Small intestine (tissue), 7 donors: ENCODE results near the gene CLTC. TPM values are rescaled to one million over a fixed set of nuclear protein-coding genes. Genes with fewer than 3 reads are reported as not detected.
A peak's percentile ranks its signal among the peaks of the same experiment; 100 is the strongest.

Experiments
- DNase-seq, 2 donors: peaks; one replicate each; pipeline versions ENCODE4 v3.0.0 to v3.0.0-alpha.2; 2013
- FAIRE-seq: peaks from 2 replicates; lab custom pipeline; 2012; peaks lifted over from hg19 to GRCh38; lab: Jason Lieb, UNC
- H3K27ac ChIP-seq, 3 donors: one replicate each; pipeline ENCODE4 v1.5.1; 2013; ENCODE audit warnings: low read length in 2 of 3, mild to moderate bottlenecking in 2 of 3, control low read depth in 1 of 3, inconsistent platforms in 1 of 3, low read depth in 1 of 3, moderate library complexity in 1 of 3
- H3K27me3 ChIP-seq, 3 donors: one replicate each; pipeline ENCODE4 v1.6.1; 2013; ENCODE audit warnings: low read length in 3 of 3, inconsistent platforms in 1 of 3; ENCODE audit not compliant: control insufficient read depth in 3 of 3, insufficient read depth in 3 of 3
- H3K36me3 ChIP-seq, 3 donors: one replicate each; pipeline ENCODE4 v1.6.1; 2013; ENCODE audit warnings: low read length in 3 of 3, inconsistent platforms in 1 of 3, low read depth in 1 of 3, mild to moderate bottlenecking in 1 of 3, moderate library complexity in 1 of 3; ENCODE audit not compliant: control insufficient read depth in 3 of 3, insufficient read depth in 2 of 3
- H3K4me1 ChIP-seq, 3 donors: one replicate each; pipeline ENCODE4 v1.6.1; 2013; ENCODE audit warnings: low read length in 2 of 3, inconsistent platforms in 1 of 3, low read depth in 1 of 3, mild to moderate bottlenecking in 1 of 3, moderate library complexity in 1 of 3; ENCODE audit not compliant: control insufficient read depth in 3 of 3, insufficient read depth in 2 of 3
- H3K4me3 ChIP-seq, 3 donors: one replicate each; pipeline ENCODE4 v1.5.1; 2013; ENCODE audit warnings: low read length in 3 of 3, control low read depth in 1 of 3, inconsistent platforms in 1 of 3, low read depth in 1 of 3, mild to moderate bottlenecking in 1 of 3, moderate library complexity in 1 of 3
- H3K9me3 ChIP-seq, 2 donors: one replicate each; pipeline ENCODE4 v1.6.1; 2013; ENCODE audit warnings: low read depth in 1 of 2, low read length in 1 of 2; ENCODE audit not compliant: control insufficient read depth in 2 of 2, insufficient read depth in 1 of 2
- WGBS, 3 donors: extraction: QIAGEN DNeasy Blood & Tissue Kit; methylation state at CpG; one replicate each; pipeline ENCODE4 v1.1.7; 2013; 5-methylcytosine and 5-hydroxymethylcytosine counted together
- polyA plus RNA-seq, 4 donors: library from polyadenylated mRNA; stranded (reverse) in 3 of 4; unstranded in 1 of 4; fragments of 200-250 nt in 3 of 4; fragments of 120-200 nt in 1 of 4; gene quantifications; one replicate each; pipeline versions ENCODE4 v1.2.1 to v1.2.3, GENCODE V29; 2013
- donor health status: healthy with polysubstance abuse.
- donor health status: control.
- donor health status: control.
- donor health status: Bipolar disorder and iron deficiency.
- donor health status: healthy.

The CLTC gene
- polyA plus RNA-seq, 4 donors = 60.4 to 175 (median 79.6) TPM

DNA sequence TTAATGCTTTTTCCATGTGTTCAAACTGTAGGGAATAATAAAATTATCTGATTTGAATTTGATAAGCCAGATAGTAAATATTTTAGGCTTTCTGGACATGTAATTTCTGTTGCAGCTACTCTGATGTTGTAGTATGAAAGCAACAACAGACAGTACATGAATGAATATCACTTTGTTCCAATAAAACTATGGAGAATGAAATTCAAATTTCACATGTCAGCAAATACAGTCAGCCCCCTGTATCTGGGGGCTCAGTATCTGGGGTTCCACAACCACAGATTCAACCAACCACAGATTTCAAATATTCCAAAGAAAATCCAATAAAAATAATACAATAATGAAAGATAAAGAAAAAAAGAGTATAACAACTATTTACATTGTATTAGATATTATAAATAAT is 8.2 kb upstream of the CLTC start:
- H3K27me3 ChIP-seq = no peaks in the 10 kb centered on the region
- FAIRE-seq = no peak
- H3K27ac ChIP-seq = no peak overlapping the region

DNA sequence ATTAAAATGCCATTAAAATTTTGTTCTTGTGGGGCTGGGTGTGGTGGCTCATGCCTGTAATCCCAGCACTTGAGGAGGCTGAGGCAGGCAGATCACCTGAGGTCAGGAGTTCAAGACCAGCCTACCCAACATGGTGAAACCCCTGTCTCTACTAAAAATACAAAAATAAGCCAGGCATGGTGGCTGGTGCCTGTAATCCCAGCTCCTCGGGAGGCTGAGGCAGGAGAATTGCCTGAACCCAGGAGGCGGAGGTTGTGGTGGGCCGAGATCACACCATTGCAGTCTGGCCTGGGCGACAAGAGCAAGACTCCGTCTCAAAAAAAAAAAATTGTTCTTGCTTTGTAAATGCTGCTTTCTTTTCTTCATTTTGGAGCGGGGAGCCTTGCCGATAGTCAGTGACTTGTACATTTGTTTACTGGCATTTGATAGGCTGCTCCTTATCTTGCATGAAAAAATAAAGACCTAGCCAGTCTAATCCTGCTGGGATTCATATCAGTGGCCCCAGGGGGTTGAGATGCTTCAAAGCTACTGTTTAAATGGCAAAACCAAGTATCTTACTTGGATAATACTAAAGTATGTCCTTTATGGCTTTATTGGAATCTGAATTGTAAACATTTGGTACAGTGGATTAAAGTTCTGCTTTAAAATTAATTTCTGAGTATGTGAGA is 3.3 kb upstream of the CLTC start:
- H3K9me3 ChIP-seq = no peaks in the 10 kb centered on the region
- WGBS, 3 donors = 94 to 97% (median 95%) methylated on average over 7 of the region's 7 CpGs
- no peak overlapping the region for H3K27ac ChIP-seq
- FAIRE-seq (no peak), DNase-seq (no peak)
- H3K36me3 ChIP-seq = no peaks in the 10 kb centered on the region
- no peaks in the 10 kb centered on the region for H3K27me3 ChIP-seq
- H3K4me3 ChIP-seq = no peak overlapping the region
- H3K4me1 ChIP-seq = peaks cover 0 to 12% (median 0%) of the 10 kb centered on the region in 3 donors

More for the DNA sequence above, 8.2 kb upstream of the CLTC start:
- Histone ChIP-seq H3K36me3 (peaks cover 2 to 7% (median 3%) of the 10 kb centered on the region in 3 donors), H3K4me3 (no peak overlapping the region), H3K9me3 (no peaks in the 10 kb centered on the region), H3K4me1 (peaks cover 0 to 2% (median 0%) of the 10 kb centered on the region in 3 donors)
- no peak for DNase-seq

DNA sequence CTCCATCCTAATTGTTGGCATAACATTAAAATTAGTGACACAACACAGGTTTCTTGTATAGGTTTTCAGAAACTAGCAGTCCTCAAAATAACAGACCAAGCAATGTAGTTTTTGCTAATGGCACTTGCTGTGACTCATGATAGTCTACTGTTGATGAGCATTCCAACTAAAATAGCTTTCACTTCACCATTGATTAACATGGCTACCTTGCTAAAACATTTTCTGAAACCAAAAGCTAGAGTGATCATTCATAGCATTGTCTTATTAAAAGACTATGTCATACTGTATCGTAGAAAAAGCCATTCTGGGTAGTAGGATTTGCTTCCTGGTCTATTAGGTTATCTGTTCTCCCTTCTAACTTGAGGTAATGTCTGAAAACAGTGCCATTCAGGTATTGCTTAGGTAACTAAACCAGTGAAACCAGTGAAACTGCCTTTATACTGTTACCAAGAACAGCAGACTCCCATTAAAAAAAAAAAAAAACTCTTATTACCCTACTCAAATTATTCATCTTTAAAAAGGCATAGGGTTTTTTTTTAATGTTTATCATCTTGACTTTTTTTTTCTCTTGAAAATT is 2.5 kb upstream of the CLTC start:
- no peaks in the 10 kb centered on the region for H3K27me3 ChIP-seq
- H3K9me3 ChIP-seq = no peaks in the 10 kb centered on the region
- WGBS, 3 donors = 48 to 73% (median 57%) methylated on average over 1 of the region's 1 CpG
- DNase-seq (peak; percentile 16 to 53), FAIRE-seq (no peak)
- no peak overlapping the region for H3K4me3 ChIP-seq
- H3K27ac ChIP-seq = peak overlapping the region in 1 of 3 donors; percentile 99
- peaks cover 0 to 15% (median 2%) of the 10 kb centered on the region in 3 donors for H3K4me1 ChIP-seq
- H3K36me3 ChIP-seq = no peaks in the 10 kb centered on the region

DNA sequence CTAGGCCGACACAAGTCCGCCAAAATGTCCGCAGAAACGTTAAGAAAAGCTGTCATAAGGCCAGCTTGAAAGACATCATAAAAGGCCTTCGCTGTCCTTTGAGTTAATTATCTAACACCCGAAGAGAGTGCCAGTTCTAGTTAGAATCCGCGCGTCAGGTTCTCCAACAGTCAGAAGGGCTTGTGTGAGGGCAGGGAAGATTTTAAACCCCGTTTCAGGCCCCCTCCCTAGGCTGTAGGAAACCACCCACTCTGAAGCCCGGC is 729 bp upstream of the CLTC start:
- Histone ChIP-seq H3K4me3 (peak overlapping the region; percentile 90 to 100 (median 99)), H3K27me3 (no peaks in the 10 kb centered on the region), H3K9me3 (no peaks in the 10 kb centered on the region), H3K27ac (peak overlapping the region; percentile 92 to 99 (median 92)), H3K36me3 (no peaks in the 10 kb centered on the region), H3K4me1 (peaks cover 2 to 17% (median 5%) of the 10 kb centered on the region in 3 donors)
- no peak for FAIRE-seq
- WGBS, 3 donors = 0 to 1% (median 1%) methylated on average over 11 of the region's 11 CpGs
- no peak for DNase-seq

DNA sequence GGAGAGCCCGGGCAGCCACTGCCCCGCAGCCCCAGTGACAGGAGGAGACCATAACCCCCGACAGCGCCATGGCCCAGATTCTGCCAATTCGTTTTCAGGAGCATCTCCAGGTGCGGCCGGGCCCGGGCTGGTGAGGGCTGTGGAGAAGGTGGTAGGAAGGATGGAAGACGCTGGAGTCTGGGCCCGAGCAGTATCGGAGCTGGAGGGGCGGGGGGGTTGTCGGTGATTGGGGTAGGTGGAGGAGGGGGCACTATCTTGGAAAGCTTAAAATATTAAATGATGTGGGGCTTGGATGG is 317 bp downstream of the CLTC start:
- Histone ChIP-seq H3K27me3 (no peaks in the 10 kb centered on the region), H3K27ac (peak overlapping the region; percentile 92 to 99 (median 92)), H3K36me3 (peaks cover 0 to 5% (median 0%) of the 10 kb centered on the region in 3 donors), H3K4me3 (peak overlapping the region; percentile 90 to 100 (median 99)), H3K4me1 (peaks cover 2 to 23% (median 5%) of the 10 kb centered on the region in 3 donors), H3K9me3 (no peaks in the 10 kb centered on the region)
- FAIRE-seq = no peak
- WGBS, 3 donors = 0 to 3% (median 0%) methylated on average over 12 to 13 of the region's 13 CpGs
- no peak for DNase-seq

DNA sequence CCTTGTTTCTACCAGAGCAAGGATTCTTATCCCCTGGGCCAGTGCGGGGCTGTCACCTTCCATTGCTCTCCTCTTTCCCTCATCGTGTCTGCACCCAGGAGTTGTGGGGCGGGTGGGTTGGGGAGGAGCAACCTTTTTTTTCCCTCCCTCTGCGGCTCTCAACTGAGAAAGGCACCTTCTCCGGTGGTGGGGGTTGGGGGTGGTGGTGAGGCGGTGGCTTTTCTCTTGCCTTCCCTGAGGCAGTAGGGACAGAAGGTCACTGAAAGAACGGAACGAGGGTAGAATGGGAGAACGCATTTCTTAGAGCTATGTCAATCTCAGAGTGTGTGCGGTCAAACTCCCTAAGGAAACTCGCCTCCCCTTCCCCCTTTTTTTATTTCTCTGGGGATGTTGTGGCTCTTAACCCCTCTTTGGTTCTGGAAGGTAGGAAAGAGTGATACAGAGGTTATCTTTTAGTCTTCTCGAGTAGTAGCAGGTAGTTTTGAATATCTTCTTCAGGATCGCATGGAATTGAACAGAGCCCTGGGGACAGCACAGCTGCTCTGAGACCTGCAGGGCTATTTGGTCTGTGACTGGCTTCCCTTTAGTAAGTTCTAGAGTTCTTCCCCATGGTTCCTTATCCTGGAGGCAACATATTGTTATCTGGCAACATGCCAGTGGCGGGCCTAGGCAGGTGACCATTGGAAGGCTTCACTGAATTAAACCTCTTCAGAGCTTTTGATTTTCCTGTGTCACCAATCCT is 994 bp downstream of the CLTC start:
- H3K9me3 ChIP-seq = no peaks in the 10 kb centered on the region
- 0 to 2% (median 1%) methylated on average over 13 to 14 of the region's 14 CpGs for WGBS, 3 donors
- FAIRE-seq (no peak), DNase-seq (peak; percentile 52 to 66)
- peak overlapping the region; percentile 90 to 100 (median 99) for H3K4me3 ChIP-seq
- peak overlapping the region in 2 of 3 donors; percentile 92 to 99 for H3K27ac ChIP-seq
- H3K36me3 ChIP-seq = peaks cover 0 to 6% (median 0%) of the 10 kb centered on the region in 3 donors
- H3K27me3 ChIP-seq = no peaks in the 10 kb centered on the region
- H3K4me1 ChIP-seq = peaks cover 2 to 23% (median 5%) of the 10 kb centered on the region in 3 donors

DNA sequence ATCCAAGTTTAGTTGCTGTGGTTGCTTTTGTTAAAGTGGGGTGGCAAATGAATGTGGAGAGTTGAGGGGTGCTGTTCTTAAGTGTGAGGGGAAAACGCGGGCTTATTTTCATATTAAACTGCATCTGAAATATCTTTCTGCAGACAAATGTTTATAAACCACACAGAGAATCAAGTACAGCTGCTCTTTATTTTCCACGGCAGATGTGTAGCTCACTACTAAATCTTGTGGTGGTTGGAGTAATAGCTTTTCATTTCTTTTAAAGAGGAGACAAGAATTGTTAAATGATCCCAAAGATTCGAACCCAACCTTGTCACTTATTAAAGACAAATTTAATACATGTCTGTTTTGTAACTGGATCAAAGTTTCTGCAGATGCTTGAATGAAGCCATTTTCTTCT is 2.1 kb downstream of the CLTC start:
- Histone ChIP-seq H3K27ac (no peak overlapping the region), H3K4me1 (peaks cover 3 to 18% (median 9%) of the 10 kb centered on the region in 3 donors), H3K36me3 (peaks cover 0 to 6% (median 0%) of the 10 kb centered on the region in 3 donors), H3K4me3 (peak overlapping the region in 2 of 3 donors; percentile 23 to 24), H3K27me3 (no peaks in the 10 kb centered on the region), H3K9me3 (no peaks in the 10 kb centered on the region)
- 18 to 26% (median 19%) methylated on average over 4 of the region's 4 CpGs for WGBS, 3 donors
- FAIRE-seq (no peak), DNase-seq (no peak)

DNA sequence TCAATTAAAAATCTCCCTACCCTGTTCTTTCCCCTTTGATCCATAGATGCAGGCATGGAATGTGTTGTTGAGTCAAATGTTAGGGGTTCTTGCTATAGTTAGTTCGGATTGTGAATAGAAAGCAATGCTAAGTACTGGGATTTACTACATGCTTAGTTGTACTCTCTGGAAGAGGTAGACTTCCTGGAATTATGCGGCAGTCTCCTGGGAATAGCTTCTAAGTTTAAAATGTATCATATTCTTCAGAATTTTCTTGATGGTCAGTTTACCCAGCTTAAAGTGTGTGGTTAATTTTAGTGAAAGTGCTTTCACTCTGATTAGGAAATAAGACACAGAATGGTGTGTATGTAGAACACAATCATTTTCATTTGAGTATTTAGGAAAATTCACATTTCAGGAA is 3.5 kb downstream of the CLTC start:
- H3K9me3 ChIP-seq = no peaks in the 10 kb centered on the region
- DNase-seq (no peak), FAIRE-seq (no peak)
- no peaks in the 10 kb centered on the region for H3K27me3 ChIP-seq
- 35 to 52% (median 46%) methylated on average over 2 of the region's 2 CpGs for WGBS, 3 donors
- H3K27ac ChIP-seq = no peak overlapping the region
- peaks cover 5 to 18% (median 13%) of the 10 kb centered on the region in 3 donors for H3K4me1 ChIP-seq
- H3K4me3 ChIP-seq = no peak overlapping the region
- peaks cover 0 to 9% (median 0%) of the 10 kb centered on the region in 3 donors for H3K36me3 ChIP-seq
